ENCODE measurements around the gene MSH4. TPM values are rescaled to one million over a fixed set of nuclear protein-coding genes. Genes with fewer than 3 reads are reported as not detected.
"Not testable (repeated sequence)": the region's sequence is repeated elsewhere in the genome, so short reads cannot be mapped to it uniquely, and the experiment has no call there.

The MSH4 gene
- total RNA-seq, 1 donor from 2014 or later: 0.36 TPM

DNA sequence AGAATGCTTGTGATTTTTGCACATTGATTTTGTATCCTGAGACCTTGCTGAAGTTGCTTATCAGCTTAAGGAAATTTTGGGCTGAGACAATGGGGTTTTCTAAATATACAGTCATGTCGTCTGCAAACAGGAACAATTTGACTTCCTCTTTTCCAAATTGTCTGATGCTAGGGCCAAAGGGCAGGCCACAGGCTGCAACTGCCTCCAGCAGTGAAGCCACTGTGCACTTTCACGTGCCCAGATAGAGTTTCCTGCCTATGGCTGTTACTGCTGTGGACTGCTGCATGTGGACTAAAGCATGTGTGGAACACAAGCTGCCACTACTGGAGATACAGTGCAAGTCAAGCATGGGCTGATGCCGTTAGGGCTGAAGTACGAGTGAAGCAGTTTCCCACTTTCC is 146.4 kb downstream of the MSH4 start:
- not testable (repeated sequence) for ATAC-seq

DNA sequence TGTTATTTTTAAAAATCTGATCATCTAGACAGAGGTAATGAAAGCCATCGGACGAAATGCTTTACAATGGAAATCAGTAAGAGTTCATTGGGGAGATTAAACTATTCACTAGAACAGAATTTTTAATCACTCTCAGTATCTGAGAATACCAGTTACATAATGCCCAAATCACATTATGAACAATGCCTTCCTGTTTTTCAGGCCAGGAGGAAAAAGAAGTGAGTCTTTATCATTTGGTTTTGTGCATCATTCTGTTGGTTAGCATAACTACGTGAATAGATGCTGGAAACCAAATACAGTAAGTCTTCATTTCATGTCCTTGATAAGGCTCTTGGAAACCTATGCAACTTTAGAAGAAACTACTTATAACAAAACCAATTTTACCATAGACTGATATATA is 153.5 kb downstream of the MSH4 start:
- no peak for ATAC-seq

DNA sequence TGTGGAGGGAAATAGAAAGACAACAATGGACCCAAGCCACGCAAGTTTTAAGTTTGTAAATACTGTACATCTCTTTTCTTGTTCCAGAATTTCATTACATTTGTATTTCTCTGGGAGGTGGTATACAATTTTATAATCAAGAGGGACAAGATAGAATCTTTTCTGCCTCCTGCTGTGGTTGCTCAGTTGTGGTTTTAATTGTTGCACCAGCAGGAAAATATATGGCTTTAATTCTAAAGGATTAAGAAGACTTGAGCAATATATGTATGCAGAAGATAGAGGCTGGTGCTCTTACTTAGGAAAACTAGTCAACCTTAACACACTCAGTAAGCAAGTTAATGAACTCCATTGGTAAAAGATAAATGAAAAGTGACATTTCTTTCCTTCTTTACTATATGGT is 155.3 kb downstream of the MSH4 start:
- ATAC-seq: no peak

DNA sequence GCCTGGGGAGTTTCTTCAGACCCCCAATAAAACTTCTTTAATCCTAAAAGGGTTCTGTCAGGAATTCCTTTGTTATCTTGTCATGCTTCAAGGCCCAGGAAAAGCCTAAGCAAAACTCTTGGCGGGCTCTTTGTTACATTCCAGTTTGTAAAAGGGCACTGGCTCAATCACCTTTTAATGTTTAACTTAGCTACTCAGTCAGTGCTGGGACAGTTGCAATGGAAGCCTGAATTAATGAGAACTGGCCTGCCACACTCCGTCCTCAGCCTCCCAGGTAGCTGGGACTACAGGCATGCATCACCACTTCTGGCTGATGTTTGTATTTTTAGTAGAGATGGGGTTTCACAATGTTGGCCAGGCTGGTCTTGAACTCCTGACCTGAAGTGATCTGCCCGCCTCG is 156.8 kb downstream of the MSH4 start:
- ATAC-seq: no peak

DNA sequence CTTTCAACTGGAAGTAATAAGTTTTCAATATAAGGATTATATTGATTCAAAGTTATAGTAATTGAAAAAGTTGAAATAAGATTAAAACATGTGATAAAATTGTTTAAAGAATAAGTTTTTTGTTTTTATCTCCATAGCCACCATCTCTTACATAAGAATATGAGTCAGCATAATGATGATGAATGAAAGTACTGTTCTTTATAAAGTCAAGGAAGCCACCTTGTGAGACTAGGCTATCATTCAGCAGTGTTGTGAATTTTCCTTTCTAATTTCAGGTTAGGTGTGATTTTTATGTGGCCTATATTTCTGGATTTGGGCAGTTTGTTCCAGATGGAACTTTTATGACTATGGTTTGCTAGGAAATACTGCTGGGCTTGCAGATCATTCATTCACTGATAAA is 157.9 kb downstream of the MSH4 start:
- no peak for ATAC-seq

Other genes starting within 250 kb of the MSH4 start
- gene SLC44A5, start 185.8 kb upstream of the MSH4 start, total RNA-seq: 0.60 TPM
- 39.8 TPM for gene ACADM, start 72.2 kb upstream of the MSH4 start, total RNA-seq
- gene RABGGTB, start 10.6 kb upstream of the MSH4 start, total RNA-seq: 38.8 TPM
- not detected for gene ASB17, start 135.5 kb downstream of the MSH4 start, total RNA-seq

Measured in esophagus mucosa (tissue), 1 donor.